Smooth muscle cell (in vitro differentiated cells): Measurements from ENCODE around the gene EPB41. TPM values are rescaled to one million over a fixed set of nuclear protein-coding genes. Genes with fewer than 3 reads are reported as not detected.

ENCODE experiments used
- DNase-seq: peaks from one replicate; lab custom pipeline; 2025; ENCODE audit not compliant: unreplicated experiment; lab: John Stamatoyannopoulos, UW
- H2AFZ ChIP-seq: fragments of 200-600 bp; sonication (generic); 2 replicates; pipeline ENCODE4 v1.6.0; 2016; ENCODE audit warnings: antibody characterized with exemption, low read depth, mild to moderate bottlenecking
- H3F3A ChIP-seq: fragments of 200-600 bp; sonication (generic); 2 replicates; pipeline ENCODE4 v1.6.0; 2017; ENCODE audit warnings: antibody characterized with exemption, low read depth
- H3K27ac ChIP-seq: fragments of 200-600 bp; sonication (generic); 2 replicates; pipeline ENCODE4 v1.5.1; 2016; ENCODE audit warnings: low read depth, mild to moderate bottlenecking
- H3K27me3 ChIP-seq: fragments of 200-600 bp; sonication (generic); 2 replicates; pipeline ENCODE4 v1.6.1; 2016; ENCODE audit warnings: low read depth, mild to moderate bottlenecking
- H3K36me3 ChIP-seq: fragments of 200-600 bp; sonication (generic); 2 replicates; pipeline ENCODE4 v1.5.1; 2016; ENCODE audit warnings: low read depth
- H3K4me1 ChIP-seq: fragments of 200-600 bp; sonication (generic); 2 replicates; pipeline ENCODE4 v1.5.1; 2016; ENCODE audit warnings: low read depth
- H3K4me2 ChIP-seq: fragments of 200-600 bp; sonication (generic); 2 replicates; pipeline ENCODE4 v1.6.0; 2016; ENCODE audit warnings: mild to moderate bottlenecking
- H3K4me3 ChIP-seq: fragments of 200-600 bp; sonication (generic); 2 replicates; pipeline ENCODE4 v1.5.1; 2016; ENCODE audit warnings: mild to moderate bottlenecking
- H3K79me2 ChIP-seq: fragments of 200-600 bp; sonication (generic); 2 replicates; pipeline ENCODE4 v1.6.0; 2016; ENCODE audit warnings: low read depth, mild to moderate bottlenecking
- H3K9ac ChIP-seq: fragments of 200-600 bp; sonication (generic); 2 replicates; pipeline ENCODE4 v1.6.0; 2016; ENCODE audit warnings: low read depth
- H3K9me3 ChIP-seq: fragments of 200-600 bp; sonication (generic); replicated peaks from 2 replicates; pipeline ENCODE4 v1.5.1; 2016; ENCODE audit warnings: low read depth
- H4K20me1 ChIP-seq: fragments of 200-600 bp; sonication (generic); 2 replicates; pipeline ENCODE4 v1.6.0; 2016; ENCODE audit warnings: low read depth
- CTCF ChIP-seq: fragments of 200-600 bp; sonication (generic); IDR thresholded peaks from 2 replicates; pipeline ENCODE4 v1.5.1; 2017; ENCODE audit warnings: borderline replicate concordance, mild to moderate bottlenecking, antibody characterized with exemption; ENCODE audit not compliant: insufficient read depth, poor library complexity, severe bottlenecking
- WGBS: methylation state at CpG from one replicate; pipeline ENCODE4 v1.1.7; 2016; ENCODE audit warnings: low lambda C conversion rate; 5-methylcytosine and 5-hydroxymethylcytosine counted together
- polyA plus RNA-seq: library from polyadenylated mRNA; unstranded; fragments of >200 nt; fragmentation: Nextera tagmentation; extraction: Ambion mirVana; gene quantifications from 2 replicates; pipeline ENCODE4 v1.2.1, GENCODE V29; 2016
- total RNA-seq: library from RNA; depleted of rRNA; stranded (reverse); fragments of >200 nt; gene quantifications from 2 replicates; pipeline ENCODE4 v1.2.3, GENCODE V29; 2014

The EPB41 gene
- total and polyA plus RNA-seq, 2 experiments from 2014 or later: 4.7 to 20.2 TPM

GRCh38 chr1:29112705-29113412 is 198.5 kb downstream of the EPB41 start:
- Histone ChIP-seq H4K20me1 (no peaks in the 10 kb centered on the region), H3K79me2 (no peaks in the 10 kb centered on the region), H2AFZ (no peak overlapping the region), H3K27ac (no peak overlapping the region), H3K4me2 (peak overlapping the region; percentile 24), H3K36me3 (no peaks in the 10 kb centered on the region), H3K27me3 (no peaks in the 10 kb centered on the region), H3K9ac (no peak overlapping the region), H3K9me3 (no peaks in the 10 kb centered on the region), H3F3A (peaks cover 10% of the 10 kb centered on the region), H3K4me1 (no peaks in the 10 kb centered on the region), H3K4me3 (no peak overlapping the region)
- WGBS: 82% methylated on average over 7 of the region's 7 CpGs
- DNase-seq: no peak
- no peak for TF ChIP-seq CTCF

DNA sequence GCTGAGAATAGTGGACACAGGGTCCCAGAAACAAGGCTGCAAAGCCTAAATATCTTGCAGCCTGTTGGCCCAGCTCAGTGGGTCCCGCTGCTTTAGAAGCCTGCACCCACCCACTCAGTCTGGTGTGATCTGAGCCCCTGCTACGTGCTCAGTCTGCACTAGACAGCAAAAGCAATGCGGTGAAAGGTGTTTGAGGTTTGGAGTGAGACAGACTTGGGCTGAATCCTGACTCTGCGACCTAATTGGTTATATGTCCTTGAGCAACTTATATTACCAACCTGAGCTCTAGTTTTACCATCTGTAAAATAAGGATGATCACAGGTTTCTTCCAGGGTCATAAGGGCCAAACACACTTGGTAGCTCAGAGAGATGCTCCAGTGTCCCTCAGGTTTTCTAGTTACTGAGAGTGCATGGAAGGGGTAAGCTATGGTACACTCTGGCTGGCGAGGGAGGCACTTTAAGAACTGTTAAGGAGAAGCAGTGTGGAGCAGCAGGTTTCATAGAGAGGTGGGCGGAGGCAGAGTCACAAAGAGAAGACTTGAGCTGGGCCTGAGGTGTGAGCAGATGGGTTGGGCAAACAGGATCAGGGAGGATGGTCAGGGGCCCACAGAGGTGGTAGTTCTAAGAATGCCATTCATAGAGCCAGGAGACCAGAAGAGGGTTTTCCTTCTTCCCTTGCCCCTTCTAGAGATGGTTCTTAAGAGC is 199.2 kb downstream of the EPB41 start:
- Histone ChIP-seq H3K27me3 (no peaks in the 10 kb centered on the region), H3K27ac (no peak overlapping the region), H3K4me2 (peak overlapping the region; percentile 24), H3K4me1 (no peaks in the 10 kb centered on the region), H3K79me2 (no peaks in the 10 kb centered on the region), H3K36me3 (no peaks in the 10 kb centered on the region), H3F3A (peaks cover 10% of the 10 kb centered on the region), H3K9me3 (no peaks in the 10 kb centered on the region), H3K9ac (no peak overlapping the region), H4K20me1 (peaks cover 2% of the 10 kb centered on the region), H3K4me3 (no peak overlapping the region), H2AFZ (no peak overlapping the region)
- DNase-seq: no peak
- no peak for TF ChIP-seq CTCF
- WGBS: 72% methylated on average over 6 of the region's 6 CpGs

DNA sequence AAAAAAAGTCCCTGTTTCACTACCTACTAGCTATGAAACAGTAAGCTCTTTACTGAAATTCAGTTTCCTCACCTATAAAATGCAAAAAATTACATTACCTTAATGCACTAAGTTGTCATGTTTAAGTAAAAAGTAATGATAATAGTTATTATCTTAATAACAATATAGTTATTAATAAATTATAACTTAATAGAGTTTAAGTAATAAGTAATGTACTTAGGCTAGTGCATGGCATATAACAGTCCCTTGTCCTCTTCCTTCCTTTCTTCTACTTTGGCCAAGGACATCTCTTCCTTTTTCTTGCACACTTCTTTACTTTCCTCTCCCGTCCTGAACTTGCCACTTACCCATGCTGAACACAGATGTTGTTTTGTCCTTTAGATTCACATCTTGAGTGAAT is 200.3 kb downstream of the EPB41 start:
- Histone ChIP-seq H3K9me3 (no peaks in the 10 kb centered on the region), H3K27ac (no peak overlapping the region), H3K36me3 (no peaks in the 10 kb centered on the region), H3K27me3 (no peaks in the 10 kb centered on the region), H3K4me2 (no peak overlapping the region), H3K9ac (no peak overlapping the region), H3K79me2 (no peaks in the 10 kb centered on the region), H3F3A (peaks cover 10% of the 10 kb centered on the region), H2AFZ (no peak overlapping the region), H3K4me3 (no peak overlapping the region), H4K20me1 (peaks cover 13% of the 10 kb centered on the region), H3K4me1 (no peaks in the 10 kb centered on the region)
- 93% methylated on average over 1 of the region's 1 CpG for WGBS
- TF ChIP-seq CTCF: no peak
- DNase-seq: no peak
